HG02981 (cell line): Measurements from ENCODE around the gene KAZN.

Source experiments
- ATAC-seq: cut with Tn5 transposase; IDR thresholded peaks from one replicate; pipeline ENCODE4 v1.9.1; 2021; ENCODE audit warnings: mild to moderate bottlenecking, moderate library complexity; ENCODE audit not compliant: unreplicated experiment

Gene KAZN

GRCh38 chr1:14784790-14785773, 186.6 kb downstream of the KAZN start:
- no peak for ATAC-seq

DNA sequence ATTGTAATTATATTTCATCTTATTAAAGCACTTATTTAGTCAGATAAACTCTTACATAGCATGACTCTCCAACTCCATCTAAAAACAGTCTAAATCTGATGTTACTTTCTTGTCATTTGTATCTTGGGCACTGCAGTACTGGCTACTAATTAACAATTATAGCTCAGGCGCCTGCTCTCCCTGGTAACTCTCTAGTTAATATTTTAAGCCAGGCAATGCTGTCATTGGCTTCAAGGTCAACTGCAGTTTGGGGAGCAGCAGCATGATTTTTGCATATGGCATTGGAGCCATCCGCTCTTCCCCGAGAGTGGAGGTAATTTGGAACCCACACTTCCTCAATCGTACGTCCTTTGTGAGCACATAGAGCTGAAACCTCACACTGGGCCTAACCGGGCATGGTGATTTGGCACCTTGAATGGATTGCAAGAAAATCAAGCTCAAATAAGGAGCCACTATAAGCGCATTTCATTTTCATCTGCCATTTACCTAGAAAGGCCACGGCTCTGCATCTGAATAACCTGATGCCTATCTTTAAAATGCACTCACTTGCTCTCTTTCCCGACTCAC, 187.7 kb downstream of the KAZN start:
- no peak for ATAC-seq

- ATAC-seq, result no peak
These were observed 188.2 kb downstream of the KAZN start for GRCh38 chr1:14786681-14787080.

GRCh38 chr1:14787604-14788003, 189.1 kb downstream of the KAZN start:
- ATAC-seq, result no peak

GRCh38 chr1:14788080-14788479, 189.6 kb downstream of the KAZN start:
- no peak for ATAC-seq

- ATAC-seq, result no peak
These were observed 192.5 kb downstream of the KAZN start for GRCh38 chr1:14790982-14791381.

- no peak for ATAC-seq
These were observed 193.2 kb downstream of the KAZN start for GRCh38 chr1:14791654-14792053.

DNA sequence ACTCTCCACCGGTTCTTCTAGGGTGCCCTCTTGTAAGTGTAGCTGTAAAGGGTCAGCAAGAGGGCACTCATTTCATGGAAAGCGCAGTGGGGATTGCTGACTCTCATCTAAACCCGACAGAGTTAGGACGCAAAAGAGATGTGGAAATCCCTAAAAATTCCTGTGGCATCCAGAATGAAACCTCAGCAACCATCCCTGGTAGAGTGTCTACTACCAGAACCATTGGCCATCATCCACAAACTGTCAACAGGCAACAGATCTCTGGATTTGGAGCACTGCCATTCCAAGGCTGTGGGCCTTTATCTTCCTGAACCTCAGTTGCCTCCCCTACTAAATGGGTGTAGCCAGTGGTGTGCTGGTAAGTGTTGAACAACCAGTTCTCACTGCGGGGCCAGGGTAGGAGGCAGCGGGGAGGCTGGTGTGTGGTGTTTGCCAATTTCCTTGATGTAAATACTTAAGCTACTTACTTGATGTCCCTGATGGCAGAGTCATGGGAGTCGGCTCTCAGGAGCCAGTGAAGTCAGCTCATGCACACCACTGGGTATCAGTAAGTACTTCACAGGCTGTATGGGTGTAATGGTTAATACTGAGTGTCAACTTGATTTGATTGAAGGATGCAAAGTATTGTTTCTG, 195.8 kb downstream of the KAZN start:
- no peak for ATAC-seq

DNA sequence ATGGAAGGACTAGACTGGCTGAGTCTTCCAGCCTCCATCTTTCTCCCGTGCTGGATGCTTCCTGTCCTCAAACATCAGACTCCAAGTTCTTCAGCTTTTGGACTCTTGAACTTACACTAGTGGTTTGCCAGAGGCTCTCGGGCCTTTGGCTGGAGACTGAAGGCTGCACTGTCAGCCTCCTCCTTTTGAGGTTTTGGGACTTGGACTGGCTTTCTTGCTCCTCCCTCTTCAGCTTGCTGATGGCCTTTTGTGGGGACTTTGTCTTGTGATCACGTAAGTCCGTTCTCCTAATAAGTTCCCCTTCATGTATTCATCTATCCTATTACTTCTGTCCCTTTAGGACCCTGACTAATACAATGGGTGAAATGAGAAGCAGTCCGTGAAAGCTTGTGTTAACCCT, 196.4 kb downstream of the KAZN start:
- no peak for ATAC-seq

DNA sequence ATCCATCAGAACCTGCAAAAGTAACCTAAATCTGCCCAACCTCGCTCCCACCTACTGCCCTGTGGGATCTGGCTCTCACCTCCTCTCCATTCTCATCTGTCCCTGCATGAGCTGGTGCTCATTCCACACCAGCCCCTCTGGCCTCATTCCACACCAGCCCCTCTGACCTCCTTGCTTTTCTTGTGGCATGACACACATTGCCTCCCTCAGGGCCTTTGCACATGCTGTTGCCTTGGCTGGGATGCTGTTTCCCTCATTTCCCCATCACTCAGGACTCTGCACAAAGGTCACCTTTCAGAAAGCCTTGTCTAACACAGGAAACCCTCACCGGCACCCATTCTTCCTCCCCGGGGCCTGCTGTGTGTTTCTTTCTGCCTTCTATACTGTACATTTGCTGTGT, 197.1 kb downstream of the KAZN start:
- no peak for ATAC-seq

- no peak for ATAC-seq
These were observed 201.5 kb downstream of the KAZN start for GRCh38 chr1:14800014-14800413.

- ATAC-seq, result no peak
These were observed 202.1 kb downstream of the KAZN start for GRCh38 chr1:14800500-14801076.

GRCh38 chr1:14803002-14803789, 204.7 kb downstream of the KAZN start:
- ATAC-seq, result no peak

GRCh38 chr1:14804626-14805025, 206.1 kb downstream of the KAZN start:
- ATAC-seq, result no peak

DNA sequence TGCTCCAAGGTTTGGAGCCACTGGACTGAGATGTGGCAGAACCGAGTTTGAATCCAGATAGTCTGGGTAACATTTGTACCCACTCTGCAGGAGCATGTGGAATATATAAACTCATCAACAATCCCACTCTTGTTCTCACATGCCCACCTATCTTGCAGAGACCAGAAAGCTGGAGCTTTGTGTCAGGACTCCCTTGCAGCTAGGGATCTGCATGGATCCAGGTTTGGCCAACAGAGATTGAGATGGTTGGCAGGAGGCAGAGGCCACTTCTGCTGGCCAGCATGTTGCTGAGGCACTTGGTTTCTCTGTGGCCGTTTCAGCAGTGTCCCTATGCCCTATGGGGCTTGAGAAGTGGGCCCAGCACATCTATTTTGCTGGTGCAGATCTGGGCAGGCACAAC, 208.3 kb downstream of the KAZN start:
- no peak for ATAC-seq

DNA sequence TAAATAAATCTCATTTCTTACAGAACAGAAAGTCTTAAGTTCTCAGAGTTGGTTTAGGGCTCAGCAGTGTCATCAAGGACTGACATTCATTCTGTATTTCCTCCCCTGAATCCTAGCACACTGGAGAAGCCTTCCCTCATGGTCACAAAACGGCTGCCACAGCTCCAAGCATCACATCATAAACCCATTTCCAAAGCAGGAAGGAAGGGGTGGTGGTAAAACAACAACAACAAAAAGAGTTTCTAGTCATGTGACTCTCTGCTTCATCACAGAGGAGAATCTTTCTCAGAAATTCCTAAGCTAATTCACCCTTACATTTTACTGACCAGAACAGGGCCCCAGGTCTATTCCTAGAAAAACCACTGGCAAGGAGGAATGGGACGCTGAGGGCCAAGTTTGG, 210.3 kb downstream of the KAZN start:
- no peak for ATAC-seq

DNA sequence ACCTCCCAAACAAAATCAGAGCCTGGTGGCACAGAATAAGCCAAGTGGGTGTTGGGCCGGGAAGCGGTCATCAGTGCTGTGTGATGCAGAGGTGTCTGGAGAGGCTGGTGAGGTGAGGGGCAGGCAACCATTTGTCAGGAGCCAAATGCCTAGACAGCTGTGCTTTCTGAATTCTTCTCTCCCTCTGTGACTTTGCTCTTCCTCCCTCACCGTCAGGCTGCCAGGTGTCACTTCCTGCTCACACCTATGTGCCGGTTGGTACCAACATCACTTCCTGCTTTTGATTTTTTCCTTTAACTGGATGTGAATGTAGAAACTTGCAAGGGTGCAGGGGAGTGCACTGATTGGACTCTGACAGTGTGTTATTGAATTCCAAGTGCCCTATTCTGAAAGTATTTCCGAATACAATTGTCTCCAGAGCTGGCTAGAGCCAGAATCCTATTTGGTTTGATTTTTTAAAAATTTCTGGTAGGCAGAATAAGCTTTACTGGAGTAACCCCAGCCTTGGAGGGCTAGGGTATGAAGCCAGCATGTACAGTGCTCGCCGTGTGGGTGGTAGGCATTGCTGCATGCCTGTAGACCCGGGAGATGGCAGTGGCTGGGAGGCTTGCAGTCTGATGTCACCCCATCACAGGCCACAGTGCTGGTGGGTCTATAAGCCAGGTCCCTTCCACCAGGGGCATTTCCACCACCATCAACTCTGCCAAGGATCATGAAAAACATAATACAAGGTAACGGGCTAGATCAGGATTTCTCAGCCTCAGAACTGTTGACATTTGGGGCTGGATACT, 210.9 kb downstream of the KAZN start:
- no peak for ATAC-seq

- ATAC-seq, result no peak
These were observed 212.3 kb downstream of the KAZN start for GRCh38 chr1:14810595-14811361.

- ATAC-seq, result no peak
These were observed 213.1 kb downstream of the KAZN start for GRCh38 chr1:14811573-14811972.
